ENCODE measurements around the gene PIAS2.
A peak's percentile ranks its signal among the peaks of the same experiment; 100 is the strongest.

PIAS2 gene

GRCh38 chr18:46920067-46920466 lies 2.8 kb upstream of the PIAS2 start:
- Histone ChIP-seq H3K4me1 (ENCODE audit: low read length) (peaks cover 18% of the 10 kb centered on the region), H2AFZ (ENCODE audit: low read depth, low read length) (no peak overlapping the region), H3K36me3 (replicated peaks; ENCODE audit: low read depth, low read length) (peaks cover 3% of the 10 kb centered on the region), H3K79me2 (ENCODE audit: low read length) (peaks cover 32% of the 10 kb centered on the region), H3K4me3 (ENCODE audit: low read length) (no peak overlapping the region), H3K9ac (ENCODE audit: low read length) (no peak overlapping the region), H3K27ac (ENCODE audit: low read length) (no peak overlapping the region), H3K27me3 (ENCODE audit: low read depth, low read length) (no peaks in the 10 kb centered on the region), H3K4me2 (ENCODE audit: low read length) (no peak overlapping the region), H3K9me3 (ENCODE audit: insufficient read depth, low read length) (no peaks in the 10 kb centered on the region), H4K20me1 (ENCODE audit: insufficient read depth, low read length) (peaks cover 9% of the 10 kb centered on the region)
- TF ChIP-seq CTCF (IDR thresholded peaks at IDR 0.05; ENCODE audit: low read depth, low read length): no peak
- no peak for TF ChIP-seq EZH2phosphoT487 (IDR thresholded peaks at IDR 0.05; ENCODE audit: low read depth)

- TF ChIP-seq EZH2phosphoT487 (IDR thresholded peaks at IDR 0.05; ENCODE audit: low read depth): no peak
- no peak; the same call in 1 of the 2 replicates for TF ChIP-seq CTCF (IDR thresholded peaks at IDR 0.05; ENCODE audit: low read depth, low read length)
- H3K79me2 ChIP-seq (ENCODE audit: low read length): peaks cover 52% of the 10 kb centered on the region
- peak overlapping the region; percentile 91 for H3K4me2 ChIP-seq (ENCODE audit: low read length)
- peaks cover 13% of the 10 kb centered on the region for H3K36me3 ChIP-seq (replicated peaks; ENCODE audit: low read depth, low read length)
- peak overlapping the region; percentile 81 for H3K4me3 ChIP-seq (ENCODE audit: low read length)
- no peaks in the 10 kb centered on the region for H3K27me3 ChIP-seq (ENCODE audit: low read depth, low read length)
- peak overlapping the region; percentile 84 for H3K9ac ChIP-seq (ENCODE audit: low read length)
- H3K4me1 ChIP-seq (ENCODE audit: low read length): peaks cover 30% of the 10 kb centered on the region
- H3K27ac ChIP-seq (ENCODE audit: low read length): peak overlapping the region; percentile 51
- H2AFZ ChIP-seq (ENCODE audit: low read depth, low read length): peak overlapping the region; percentile 85
- no peaks in the 10 kb centered on the region for H3K9me3 ChIP-seq (ENCODE audit: insufficient read depth, low read length)
- H4K20me1 ChIP-seq (ENCODE audit: insufficient read depth, low read length): peaks cover 29% of the 10 kb centered on the region
Measured at GRCh38 chr18:46917803-46918600, 695 bp upstream of the PIAS2 start.

GRCh38 chr18:46916551-46917107 lies 678 bp downstream of the PIAS2 start:
- Histone ChIP-seq H2AFZ (ENCODE audit: low read depth, low read length) (peak overlapping the region; percentile 7; the same call in 1 of the 2 replicates), H3K27me3 (ENCODE audit: low read depth, low read length) (no peaks in the 10 kb centered on the region), H3K4me1 (ENCODE audit: low read length) (peaks cover 30% of the 10 kb centered on the region), H3K79me2 (ENCODE audit: low read length) (peaks cover 66% of the 10 kb centered on the region), H3K4me3 (ENCODE audit: low read length) (peak overlapping the region; percentile 81), H3K9me3 (ENCODE audit: insufficient read depth, low read length) (no peaks in the 10 kb centered on the region), H3K4me2 (ENCODE audit: low read length) (peak overlapping the region; percentile 73), H3K36me3 (replicated peaks; ENCODE audit: low read depth, low read length) (peaks cover 13% of the 10 kb centered on the region), H3K9ac (ENCODE audit: low read length) (peak overlapping the region; percentile 84), H4K20me1 (ENCODE audit: insufficient read depth, low read length) (peaks cover 43% of the 10 kb centered on the region), H3K27ac (ENCODE audit: low read length) (peak overlapping the region; percentile 56)
- TF ChIP-seq EZH2phosphoT487 (IDR thresholded peaks at IDR 0.05; ENCODE audit: low read depth) (no peak), CTCF (IDR thresholded peaks at IDR 0.05; ENCODE audit: low read depth, low read length) (no peak)

GRCh38 chr18:46915800-46916550 lies 1.3 kb downstream of the PIAS2 start:
- no peak for TF ChIP-seq CTCF (IDR thresholded peaks at IDR 0.05; ENCODE audit: low read depth, low read length)
- TF ChIP-seq EZH2phosphoT487 (IDR thresholded peaks at IDR 0.05; ENCODE audit: low read depth): no peak
- Histone ChIP-seq H2AFZ (ENCODE audit: low read depth, low read length) (no peak overlapping the region), H3K9ac (ENCODE audit: low read length) (peak overlapping the region; percentile 84), H3K27ac (ENCODE audit: low read length) (peak overlapping the region; percentile 56), H4K20me1 (ENCODE audit: insufficient read depth, low read length) (peaks cover 46% of the 10 kb centered on the region), H3K36me3 (replicated peaks; ENCODE audit: low read depth, low read length) (peaks cover 13% of the 10 kb centered on the region), H3K79me2 (ENCODE audit: low read length) (peaks cover 73% of the 10 kb centered on the region), H3K27me3 (ENCODE audit: low read depth, low read length) (no peaks in the 10 kb centered on the region), H3K4me3 (ENCODE audit: low read length) (peak overlapping the region; percentile 81), H3K9me3 (ENCODE audit: insufficient read depth, low read length) (no peaks in the 10 kb centered on the region), H3K4me2 (ENCODE audit: low read length) (peak overlapping the region; percentile 73), H3K4me1 (ENCODE audit: low read length) (peaks cover 30% of the 10 kb centered on the region)
